Femur (tissue), 1 donor: ENCODE measurements around the gene LDB2.
A peak's percentile ranks its signal among the peaks of the same experiment; 100 is the strongest.
"Not testable (repeated sequence)": the region's sequence is repeated elsewhere in the genome, so short reads cannot be mapped to it uniquely, and the experiment has no call there.

ENCODE experiments used
- DNase-seq: peaks from one replicate; pipeline ENCODE4 v3.0.0-alpha.2; 2017

The LDB2 gene

DNA sequence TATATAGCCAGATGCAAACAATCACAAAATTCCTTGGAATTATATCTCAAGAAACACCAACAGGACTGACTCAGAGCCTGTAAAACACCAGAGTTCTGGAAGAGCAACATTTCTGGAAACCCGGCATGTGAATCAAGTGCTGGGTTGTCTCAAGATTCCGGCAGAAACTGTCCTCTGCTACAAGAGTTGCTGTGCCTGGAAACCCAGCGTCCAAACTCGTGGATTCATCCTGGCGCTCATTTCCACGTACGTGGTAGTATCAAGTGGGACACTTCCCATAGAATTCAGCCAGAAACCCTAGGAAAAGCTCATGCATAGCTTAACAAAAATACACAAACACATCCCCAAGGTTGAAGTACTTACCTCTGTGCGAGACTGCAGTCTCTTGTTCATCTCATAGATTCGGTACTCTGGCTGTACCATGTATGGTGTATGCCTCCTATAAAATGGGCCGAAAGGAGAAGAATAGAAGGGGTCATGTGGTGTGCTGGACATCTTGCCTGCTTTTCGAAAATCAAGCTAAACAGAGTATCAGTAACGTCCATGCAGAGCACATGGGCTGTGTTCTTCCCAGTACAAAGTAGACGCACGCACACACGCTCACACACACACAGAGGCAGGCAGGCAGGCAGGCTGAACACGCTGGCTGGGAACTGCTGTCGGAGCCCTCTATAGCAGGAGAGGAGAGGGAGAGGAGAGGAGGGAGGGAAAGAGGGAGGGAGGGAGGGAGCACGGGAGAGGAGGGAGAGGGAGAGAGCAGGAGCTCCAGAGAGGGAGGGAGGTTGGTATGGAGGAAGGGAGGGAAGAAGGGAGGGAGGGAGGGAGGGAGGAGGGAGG, at the start of gene LDB2:
Gene LDB2, minus strand, starts transcription at position 655 of the 837 bp plus-strand sequence.
- DNase-seq = peak; percentile 90

DNA sequence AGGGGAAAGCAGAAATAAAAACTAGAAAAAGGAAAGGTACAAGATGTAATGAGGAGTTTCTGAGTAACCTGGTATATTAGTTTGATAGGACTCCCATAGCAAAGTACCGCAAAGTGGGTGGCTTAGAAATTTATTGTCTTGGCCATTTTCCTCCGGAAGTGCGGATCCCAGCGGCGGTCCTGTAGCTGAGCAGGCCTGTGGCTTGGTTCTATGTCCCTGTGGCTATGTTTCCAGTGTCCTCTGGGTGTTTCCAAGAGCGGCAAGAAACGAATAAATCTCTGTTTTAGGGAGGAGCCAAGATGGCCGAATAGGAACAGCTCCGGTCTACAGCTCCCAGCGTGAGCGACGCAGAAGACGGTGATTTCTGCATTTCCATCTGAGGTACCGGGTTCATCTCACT, 44.0 kb upstream of the LDB2 start:
- no peak for DNase-seq

DNA sequence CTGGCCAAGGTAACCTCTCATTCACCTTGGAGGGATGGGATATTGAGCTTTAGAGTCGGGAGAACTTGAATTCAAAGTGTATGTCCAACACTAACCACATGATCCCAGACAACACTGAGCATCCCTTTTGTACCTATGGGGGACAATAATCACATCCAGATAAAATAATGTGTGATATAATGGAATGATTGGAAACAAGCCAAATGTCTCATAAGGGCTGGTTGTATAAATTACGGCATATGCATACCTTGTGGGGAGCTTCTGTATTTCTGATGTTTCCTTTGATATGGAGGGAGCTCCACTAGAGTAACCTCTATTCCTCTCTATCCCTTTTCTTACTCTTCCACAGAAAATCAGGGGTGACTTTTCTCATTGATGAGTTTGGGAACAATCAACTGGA, 40.7 kb upstream of the LDB2 start:
- no peak for DNase-seq

DNA sequence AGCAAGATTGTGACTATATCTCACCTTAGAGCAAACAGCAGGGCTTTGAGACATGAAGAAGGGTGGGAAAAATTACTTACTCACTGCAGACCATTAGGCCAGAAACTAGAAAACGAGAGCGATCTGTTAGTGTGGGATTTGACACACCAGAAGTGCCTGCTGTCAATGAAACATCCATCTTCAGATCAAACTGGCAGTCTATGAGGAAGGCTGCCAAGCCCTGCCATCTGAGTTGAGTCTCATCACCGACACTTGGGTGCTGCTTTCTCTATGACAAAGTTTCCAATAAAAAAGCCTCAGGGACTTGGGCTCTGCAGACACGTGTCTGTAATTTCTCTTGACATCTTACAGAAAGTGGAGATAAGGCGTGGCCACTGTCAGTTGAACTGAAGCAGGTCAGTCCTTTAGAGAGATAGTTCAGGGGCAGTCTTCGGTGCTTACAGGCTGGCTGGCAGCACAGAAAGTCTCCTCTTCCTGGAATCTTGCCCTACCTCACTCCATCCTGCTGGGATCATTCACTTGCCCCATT, 40.1 kb upstream of the LDB2 start:
- no peak for DNase-seq

DNA sequence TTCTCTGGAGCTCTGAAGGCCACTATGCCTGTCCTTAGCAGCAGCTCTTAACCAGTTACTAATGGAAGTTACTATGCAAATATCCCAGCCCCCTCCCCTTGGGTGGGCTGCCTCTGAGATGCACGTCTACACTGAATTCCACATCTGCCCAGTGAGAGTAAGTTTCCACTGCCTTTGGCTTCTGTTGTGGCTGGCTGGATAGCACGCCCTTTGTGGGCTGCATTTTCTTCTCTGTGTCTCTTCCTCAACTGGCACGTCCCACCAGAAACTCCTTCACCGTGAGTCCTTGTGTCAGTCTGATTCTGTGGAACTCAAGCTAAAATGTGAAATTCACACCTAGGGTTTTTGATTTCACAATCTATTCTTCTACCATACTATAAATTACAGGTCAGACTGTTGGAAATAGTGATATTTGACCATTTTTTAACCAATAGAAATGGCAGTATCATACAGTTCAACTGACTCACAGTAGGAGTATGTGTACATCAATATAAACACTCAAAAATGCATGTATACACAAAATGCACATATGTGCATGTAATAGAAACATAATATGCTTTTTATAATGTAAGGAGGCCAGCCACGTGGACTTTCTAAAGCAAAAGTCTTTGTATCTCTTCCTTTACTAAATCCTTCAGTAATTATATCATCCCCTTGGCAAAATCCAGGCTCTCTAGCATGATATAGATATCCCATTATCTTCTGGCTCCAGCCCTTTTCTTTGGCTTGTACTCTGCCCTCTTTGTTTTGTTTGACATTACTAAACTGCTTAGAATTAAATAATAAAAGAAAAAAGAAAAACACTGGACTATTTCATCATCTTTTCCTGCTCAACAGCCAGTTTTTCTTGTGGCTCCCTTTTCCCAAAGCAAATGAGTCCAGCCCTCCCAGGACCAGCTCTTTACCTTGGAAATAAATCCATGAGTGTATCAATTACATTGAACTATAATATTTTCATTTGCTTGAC, 33.2 kb upstream of the LDB2 start:
- no peak for DNase-seq

DNA sequence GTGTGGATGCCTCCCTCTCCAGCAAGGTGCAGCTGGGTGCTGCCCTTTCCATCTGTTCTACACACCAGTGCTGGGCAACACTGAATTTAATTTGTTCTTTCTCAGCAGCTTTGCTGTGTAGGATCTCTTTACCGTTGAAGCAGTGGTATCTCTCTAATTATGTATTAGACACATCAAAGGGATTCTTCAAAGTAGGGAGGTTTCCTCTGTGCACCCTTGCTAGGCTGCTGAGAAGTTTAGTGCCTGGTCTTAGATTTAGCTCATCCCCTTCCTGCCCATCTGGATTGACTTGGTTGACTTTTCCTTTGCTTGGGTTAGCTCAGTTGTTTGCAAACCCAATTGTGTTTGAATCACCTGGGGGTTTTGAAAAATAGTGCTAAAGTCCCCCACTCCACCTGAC, 27.8 kb upstream of the LDB2 start:
- DNase-seq = no peak

DNA sequence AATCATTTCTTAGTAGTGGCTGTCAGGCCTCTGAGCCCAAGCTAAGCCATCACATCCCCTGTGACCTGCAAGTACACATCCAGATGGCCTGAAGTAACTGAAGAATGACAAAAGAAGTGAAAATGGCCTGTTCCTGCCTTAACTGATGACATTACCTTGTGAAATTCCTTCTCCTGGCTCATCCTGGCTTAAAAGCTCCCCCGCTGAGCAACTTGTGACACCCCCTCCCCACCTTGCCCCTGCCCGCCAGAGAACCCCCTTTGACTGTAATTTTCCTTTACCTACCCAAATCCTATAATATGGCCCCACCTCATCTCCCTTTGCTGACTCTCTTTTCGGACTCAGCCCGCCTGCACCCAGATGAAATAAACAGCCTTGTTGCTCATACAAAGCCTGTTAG, 20.3 kb upstream of the LDB2 start:
- not testable (repeated sequence) for DNase-seq

DNA sequence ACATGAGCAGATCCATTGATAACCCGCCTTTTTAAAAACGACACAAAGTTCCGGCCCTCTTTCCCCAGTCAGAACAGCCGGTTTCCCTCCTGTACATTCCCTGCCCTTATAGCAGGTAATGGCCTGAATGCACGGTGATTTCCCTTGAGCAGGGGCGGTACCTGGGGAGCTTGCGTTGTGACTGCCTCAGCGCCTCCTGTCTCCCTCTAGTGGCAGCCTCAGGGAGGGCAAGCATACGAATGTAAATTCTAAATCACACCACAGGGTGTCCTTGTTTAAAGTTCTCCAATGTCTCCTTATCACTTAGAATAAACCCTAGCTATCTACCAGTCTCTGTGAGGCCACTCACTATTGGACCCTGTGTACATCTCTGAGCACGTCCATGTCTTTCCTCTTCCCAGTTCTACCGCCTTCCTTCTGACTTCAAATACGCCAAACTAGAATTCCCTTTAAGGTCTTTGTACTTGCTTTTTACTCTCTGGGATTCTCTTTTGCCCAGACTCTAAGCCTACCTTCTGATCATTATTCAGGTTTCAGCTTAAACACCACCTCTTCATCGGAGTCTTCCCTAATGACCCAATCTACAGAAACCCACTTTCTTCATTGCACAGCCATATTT, 18.4 kb upstream of the LDB2 start:
- DNase-seq = no peak

DNA sequence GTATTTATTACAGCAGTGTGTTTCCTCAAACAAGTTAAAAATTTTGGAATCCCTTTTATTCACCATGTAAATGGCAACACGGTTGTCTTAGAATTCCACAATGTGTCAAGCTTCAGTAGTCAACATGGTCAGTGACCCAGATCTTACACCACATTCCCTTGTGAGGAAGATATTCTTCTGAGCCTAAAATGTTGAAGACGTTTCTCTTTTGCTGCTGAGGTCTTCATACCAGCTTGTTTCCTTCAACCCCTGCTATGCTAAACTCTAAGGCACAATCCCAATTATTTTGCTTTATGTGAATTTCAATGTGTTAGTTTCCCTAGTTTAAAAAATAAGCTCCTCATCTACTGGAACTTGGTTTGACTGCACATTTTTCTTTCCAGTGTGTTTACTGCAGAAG, 17.6 kb upstream of the LDB2 start:
- no peak for DNase-seq

DNA sequence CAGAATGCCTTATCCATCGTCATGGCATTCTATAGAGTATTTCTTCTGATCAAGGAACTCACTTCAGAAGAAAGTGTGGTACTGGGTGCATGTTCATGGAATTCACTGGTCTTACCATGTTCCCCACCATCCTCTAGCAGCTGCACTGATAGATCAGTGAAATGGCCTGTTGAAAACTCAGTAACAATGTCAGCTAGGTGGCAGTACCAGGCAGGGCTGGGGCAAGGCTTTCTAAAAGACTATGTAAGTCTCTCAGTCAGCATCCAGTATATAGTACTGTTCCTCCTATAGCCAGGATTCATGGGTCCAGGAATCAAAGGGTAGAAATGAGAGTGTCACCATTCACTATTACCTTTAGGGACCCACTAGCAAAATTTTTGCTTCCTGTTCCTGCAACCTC, 15.8 kb upstream of the LDB2 start:
- no peak for DNase-seq

DNA sequence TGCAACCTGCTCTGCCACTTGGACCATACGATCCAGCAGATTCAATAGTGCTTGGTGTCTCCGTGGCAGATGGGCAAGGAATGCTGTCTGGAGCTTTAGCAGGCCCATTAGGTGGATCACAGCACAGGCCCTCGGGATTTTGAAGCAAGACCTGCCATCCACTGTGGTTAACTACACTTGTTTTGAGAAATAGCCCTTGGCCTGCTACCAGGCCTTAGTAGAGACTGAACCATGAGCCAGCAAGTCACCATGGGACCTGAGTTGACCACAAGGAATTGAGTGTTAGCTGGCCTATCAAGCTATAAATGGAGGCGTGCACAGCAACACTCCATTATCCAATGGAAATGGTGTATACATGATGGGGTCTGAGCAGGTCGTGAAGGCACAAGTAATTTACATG, 14.5 kb upstream of the LDB2 start:
- no peak for DNase-seq

DNA sequence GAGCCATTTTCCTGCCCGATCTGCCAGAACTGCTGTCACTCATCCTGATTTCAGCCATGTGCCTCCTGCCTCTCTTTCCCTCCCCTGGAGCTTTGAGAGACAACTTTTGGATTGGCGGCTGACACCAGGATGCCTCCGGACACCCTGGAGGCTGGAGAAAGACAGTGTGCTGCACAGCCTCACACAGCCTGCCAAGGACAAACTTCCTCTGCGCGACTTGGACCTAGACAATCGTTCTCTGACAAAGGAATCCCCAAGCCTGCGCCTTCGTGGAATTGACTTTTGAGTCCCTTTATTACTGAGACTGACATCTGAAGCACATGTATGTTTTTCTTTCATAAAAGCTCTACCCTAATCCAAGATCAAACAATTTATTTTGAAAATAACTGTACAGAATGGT, 10.8 kb upstream of the LDB2 start:
- DNase-seq = no peak

DNA sequence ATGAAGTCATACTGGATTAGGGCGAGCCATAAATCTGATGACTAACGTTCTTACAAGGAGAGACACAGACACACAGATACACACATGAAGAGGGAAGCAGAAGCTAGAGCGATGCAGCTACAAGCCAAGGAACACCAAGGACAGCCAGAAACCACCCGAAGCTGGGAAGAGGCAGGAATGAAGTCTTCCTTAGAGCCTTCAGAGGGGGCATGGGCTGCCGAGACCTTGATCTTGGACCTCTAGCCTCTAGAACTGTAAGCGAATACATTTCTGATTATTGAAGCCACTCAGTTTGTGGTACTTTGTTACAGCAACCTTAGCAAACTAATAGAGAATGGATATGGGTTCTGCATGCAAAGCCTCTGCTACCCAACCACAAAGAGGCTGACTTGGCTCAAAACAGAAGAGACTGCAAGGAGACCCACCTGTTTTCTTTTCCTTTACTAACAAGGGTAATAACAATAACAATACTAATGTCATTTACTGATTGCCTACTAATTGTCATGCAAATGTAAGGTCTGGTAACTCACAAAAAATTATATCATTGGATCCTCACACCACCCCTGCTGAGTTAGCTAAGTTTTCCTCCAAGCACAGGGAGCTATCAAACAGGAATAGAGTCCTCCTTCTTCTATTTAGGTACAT, 10.1 kb upstream of the LDB2 start:
- DNase-seq = no peak

DNA sequence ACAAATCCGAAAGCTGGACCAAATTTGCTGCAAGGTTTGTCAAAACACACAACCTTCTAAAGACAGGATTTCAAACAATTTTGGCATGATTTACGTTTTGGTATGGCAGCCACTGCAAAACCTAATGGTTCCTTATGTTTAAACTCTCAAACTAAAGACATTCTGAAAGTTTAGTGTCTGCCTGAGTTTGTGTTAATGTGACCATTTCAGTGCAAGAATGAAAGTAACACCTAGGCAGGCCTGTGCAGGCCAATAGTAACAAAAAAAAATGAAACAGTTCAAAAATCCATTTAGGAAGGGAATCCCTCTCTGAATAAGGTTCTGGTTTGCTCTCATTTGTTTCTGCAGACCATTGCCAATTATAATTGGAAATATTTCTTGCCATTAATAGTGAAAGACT, 1.9 kb upstream of the LDB2 start:
- DNase-seq = no peak

DNA sequence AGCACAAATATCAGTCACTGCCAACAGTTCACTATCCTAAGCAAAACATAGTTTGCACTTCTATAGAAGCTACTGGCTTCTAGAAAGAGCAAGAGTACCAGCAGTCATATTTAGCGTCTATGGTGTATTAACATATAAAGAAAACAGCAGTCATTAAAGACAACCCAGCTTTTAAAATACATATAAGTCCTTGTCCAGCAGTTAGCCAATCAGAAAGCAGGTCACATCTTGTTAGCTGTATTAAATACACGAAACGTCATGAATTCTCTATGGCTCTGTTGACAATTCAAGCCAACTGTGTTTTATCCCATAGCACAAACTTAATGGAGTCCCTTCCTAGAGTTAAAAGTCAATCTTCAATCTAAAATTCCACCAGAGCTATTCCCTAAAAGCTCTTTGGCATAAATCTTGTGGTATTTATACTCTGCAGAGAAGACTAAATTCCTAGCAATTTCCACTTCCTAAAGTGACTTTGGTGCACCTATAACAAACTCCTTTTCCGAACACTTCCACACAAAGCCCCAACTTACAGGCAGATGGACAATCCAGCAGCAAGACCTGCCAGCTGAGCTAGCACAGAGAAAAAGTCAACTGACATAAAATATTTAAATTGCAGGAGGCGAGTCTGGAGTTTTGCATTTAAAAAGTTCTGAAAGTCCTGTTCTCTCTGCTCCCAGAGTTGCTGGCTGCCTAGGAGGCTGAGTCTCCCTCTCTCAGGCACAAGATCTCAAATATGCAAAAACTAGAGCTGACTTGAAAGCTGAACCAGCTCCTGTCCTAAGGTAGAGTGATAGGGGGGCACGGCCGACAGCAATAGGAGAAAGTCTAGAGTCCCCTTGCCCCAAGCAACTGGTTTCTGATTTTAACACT, 1.3 kb downstream of the LDB2 start:
- DNase-seq = no peak

DNA sequence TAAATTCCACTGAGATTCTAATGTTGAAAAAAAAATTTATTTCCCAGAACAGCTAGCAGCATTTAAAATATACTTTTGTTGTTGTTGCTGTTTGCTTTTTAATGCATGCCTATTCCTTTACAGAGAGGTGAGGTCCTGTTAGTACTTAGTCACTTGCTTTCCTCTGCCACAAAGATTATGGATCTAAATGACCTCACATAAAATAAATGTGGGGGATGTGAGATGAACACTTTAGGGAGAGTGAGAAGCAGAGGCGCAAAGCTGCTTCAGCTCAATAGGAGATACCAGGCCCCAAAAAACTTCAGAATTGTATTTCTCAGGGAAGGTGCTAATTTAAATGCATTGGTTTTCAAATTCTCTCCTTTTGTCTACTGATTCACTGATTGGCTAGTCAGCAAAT, 4.0 kb downstream of the LDB2 start:
- DNase-seq = no peak

DNA sequence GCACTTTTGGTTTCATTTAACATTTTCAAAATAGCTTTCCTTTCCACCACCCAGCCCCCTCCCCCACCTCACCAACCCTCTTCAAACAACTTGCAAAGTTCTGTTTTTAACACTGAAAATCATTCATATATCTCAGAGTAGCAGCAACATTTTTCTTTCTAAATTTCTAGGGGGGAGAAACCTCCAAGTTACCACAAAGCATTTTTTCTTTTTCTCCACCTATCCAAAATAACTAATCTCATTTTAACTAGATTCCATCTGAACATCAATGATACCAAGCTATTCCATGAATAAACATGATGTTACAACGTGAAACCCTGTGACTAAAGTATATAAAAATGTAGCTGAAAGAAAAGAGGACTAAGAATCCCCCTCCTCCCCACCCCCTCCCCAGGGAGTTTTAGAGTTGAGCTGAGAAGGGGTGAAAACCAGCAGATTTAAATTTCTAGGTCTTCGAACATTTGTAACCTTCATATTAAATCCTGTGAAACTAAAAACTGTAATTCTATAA, 5.2 kb downstream of the LDB2 start:
- no peak for DNase-seq

DNA sequence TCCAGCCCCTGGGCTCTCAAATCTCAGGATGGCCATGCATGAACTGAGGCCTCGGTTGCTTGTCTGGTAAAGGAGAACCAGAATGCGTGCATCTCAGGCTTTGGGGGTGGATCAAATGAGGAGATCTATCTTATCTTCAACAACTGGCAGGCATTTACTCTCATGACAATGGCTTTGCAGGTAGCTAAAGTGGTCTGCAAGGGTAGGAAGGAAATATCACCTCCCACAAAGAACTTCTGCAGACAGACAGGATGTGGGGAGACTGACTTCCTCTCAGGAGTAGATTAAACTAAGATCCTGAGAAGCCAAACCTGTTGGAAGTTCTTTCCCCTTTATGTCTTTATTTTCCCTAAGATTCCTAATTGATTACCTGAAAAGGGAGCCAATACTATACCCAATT, 7.8 kb downstream of the LDB2 start:
- DNase-seq = no peak

DNA sequence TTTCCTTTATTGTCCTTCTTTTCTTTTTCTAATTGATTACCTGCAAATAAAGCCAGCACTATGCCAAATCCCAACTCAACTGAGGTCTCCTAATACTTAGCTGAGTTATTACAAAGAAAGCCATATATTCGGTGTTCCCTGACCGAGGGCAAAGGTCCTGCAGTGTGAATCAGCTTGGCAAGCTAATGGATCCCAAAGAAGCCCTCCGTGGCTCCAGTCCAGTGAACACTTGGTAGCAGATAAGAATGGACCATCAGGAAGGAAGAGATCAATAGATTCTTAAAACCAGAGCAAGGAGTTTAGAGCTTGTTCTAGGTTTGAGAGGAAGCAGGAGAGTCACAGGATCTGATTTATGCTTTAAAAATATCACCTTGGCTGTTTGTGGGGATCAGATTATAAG, 8.5 kb downstream of the LDB2 start:
- DNase-seq = no peak

DNA sequence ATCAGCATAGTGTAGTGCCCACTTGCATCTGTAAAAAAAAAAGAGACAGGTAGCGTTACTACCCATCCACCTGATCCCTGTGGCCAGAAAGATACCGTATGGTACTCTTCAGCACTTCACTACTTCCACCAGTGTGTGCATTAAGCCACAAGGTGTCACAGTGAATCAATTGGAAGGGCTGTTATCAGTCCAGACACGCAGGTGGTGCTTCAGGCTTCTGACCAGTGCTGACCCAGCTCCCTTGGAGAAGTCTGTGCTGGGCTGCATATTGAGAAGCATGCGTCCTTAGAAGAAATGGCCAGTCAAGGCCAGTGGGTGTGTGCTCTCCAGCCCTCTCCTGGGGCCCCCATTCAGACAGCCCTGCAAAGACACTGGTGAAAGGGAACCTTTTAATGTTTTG, 10.6 kb downstream of the LDB2 start:
- DNase-seq = no peak

DNA sequence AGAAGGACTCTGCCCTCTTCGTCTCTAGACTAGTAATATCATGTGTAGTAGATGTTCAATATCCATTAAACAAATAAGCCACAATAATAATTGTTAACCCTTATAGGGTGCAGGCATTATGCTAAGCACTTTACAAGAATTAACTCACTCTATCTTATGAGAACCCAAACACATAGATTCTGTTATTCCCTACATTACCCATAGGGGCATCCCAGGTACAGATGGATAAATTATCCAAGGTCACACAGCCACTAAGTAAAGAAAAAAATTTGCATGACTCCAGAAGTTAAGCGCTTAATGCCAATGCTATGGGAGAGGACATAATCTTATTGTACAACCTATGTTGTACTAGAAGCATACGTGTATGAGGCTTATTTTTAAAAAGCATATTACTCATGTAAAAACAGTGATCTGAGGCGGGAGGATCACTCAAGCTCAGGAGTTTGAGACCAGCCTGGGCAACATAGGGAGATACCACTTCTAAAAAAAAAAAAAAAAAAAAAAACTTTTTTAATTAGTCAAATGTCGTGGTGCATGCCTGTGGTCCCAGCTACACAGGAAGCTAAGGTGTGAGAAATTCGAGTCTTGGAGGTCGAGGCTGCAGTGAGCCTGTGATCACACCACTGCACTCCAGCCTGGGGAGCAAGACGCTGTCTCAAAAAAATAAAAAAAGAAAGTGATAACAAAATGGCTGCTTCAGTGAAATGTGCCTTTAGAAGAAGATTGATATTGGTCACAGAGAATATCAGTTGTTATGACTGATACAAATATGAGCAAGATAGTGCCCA, 13.6 kb downstream of the LDB2 start:
- no peak for DNase-seq
